ENCODE measurements around the gene STX19.
"Not testable (repeated sequence)": the region's sequence is repeated elsewhere in the genome, so short reads cannot be mapped to it uniquely, and the experiment has no call there.

STX19 gene

DNA sequence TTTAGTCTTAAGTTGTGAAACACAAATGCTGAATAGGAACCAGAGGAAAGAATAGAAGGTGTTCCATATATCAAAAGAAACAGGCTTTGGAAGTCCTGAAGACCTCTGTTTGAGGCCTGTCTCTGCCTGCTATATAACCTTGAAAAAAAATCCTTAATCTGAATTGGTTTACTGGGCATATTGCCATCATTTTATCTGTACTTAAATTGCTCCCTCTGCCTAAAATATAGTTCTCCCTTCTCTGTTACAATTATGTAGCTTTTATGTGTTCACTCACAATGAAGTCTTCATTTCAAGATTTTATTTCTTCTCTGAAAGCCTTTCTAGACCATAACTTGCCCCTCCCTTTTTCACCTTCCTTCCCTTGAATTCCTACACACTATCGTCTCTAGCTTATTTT, 27.2 kb downstream of the STX19 start:
- H3K36me3 Mint-ChIP-seq, result peaks cover 2% of the 10 kb centered on the region
- H3K27me3 Mint-ChIP-seq, result no peaks in the 10 kb centered on the region
- H3K27ac Mint-ChIP-seq, result no peak overlapping the region
- H3K4me3 Mint-ChIP-seq, result no peak overlapping the region
- H3K4me1 Mint-ChIP-seq, result peaks cover 5% of the 10 kb centered on the region
- H3K9me3 Mint-ChIP-seq, result no peaks in the 10 kb centered on the region

DNA sequence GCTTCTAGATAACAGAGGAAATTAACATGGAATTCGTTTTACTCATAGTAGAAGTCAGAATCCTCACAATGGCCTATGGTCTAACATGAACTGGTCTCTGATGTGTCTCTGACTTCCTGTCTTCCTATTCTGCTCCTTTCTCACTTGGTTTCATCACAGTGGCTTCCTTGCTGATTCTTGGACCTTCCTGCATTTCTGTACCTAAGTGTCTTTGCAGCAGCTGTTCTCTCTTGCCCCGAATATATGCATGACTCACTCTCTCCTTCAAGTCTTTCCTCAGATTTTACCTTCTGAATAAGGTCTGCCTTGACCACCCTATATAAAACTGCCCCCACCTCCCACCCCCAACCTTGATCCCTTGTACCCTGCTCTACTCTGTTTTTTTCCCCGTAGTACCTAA, 34.3 kb downstream of the STX19 start:
- Mint-ChIP-seq H3K36me3 (peaks cover 2% of the 10 kb centered on the region), H3K4me3 (no peak overlapping the region), H3K4me1 (no peaks in the 10 kb centered on the region), H3K9me3 (no peaks in the 10 kb centered on the region), H3K27me3 (no peaks in the 10 kb centered on the region), H3K27ac (no peak overlapping the region)

DNA sequence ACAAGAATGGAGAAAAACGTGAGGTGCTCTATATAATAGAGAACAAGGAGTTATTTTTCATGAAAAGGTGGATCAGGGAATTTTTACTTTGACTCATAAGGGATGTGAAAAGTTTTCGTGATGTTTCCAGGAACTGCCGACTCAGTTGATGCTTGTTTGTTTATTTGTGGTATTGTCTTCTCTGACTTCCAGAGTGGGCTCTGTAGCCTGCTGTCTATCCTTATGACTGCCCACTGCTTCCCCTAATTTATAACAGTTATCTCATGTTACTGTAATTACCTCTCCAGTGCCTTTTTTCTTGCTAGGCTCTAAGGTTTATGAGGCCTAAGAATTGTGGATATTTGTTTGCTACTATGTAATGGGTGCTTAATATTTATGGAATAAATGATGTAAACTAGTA, 36.2 kb downstream of the STX19 start:
- Mint-ChIP-seq H3K4me1 (no peaks in the 10 kb centered on the region), H3K36me3 (peaks cover 2% of the 10 kb centered on the region), H3K9me3 (no peaks in the 10 kb centered on the region), H3K27ac (no peak overlapping the region), H3K27me3 (no peaks in the 10 kb centered on the region), H3K4me3 (no peak overlapping the region)

DNA sequence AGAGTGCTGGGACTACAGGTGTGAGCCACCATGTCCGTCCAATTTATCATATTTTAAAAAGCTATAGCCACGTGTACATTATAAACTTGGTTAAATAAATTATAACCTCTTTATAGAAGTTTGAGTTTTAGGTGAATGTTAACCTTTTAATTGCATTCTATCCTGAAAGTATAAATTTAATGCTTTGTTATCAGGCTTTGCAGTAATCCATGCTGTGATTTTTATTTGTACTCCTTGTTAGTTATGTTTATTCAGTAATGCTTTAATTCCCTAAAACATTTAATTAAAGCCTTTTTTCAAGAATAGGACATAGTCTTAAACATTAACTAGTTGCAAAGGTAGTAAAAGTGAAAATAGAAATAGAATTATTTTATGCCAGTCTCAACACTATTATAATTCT, 36.8 kb downstream of the STX19 start:
- no peaks in the 10 kb centered on the region for H3K4me1 Mint-ChIP-seq
- no peak overlapping the region for H3K27ac Mint-ChIP-seq
- no peaks in the 10 kb centered on the region for H3K9me3 Mint-ChIP-seq
- H3K36me3 Mint-ChIP-seq, result peaks cover 2% of the 10 kb centered on the region
- no peaks in the 10 kb centered on the region for H3K27me3 Mint-ChIP-seq
- H3K4me3 Mint-ChIP-seq, result no peak overlapping the region

DNA sequence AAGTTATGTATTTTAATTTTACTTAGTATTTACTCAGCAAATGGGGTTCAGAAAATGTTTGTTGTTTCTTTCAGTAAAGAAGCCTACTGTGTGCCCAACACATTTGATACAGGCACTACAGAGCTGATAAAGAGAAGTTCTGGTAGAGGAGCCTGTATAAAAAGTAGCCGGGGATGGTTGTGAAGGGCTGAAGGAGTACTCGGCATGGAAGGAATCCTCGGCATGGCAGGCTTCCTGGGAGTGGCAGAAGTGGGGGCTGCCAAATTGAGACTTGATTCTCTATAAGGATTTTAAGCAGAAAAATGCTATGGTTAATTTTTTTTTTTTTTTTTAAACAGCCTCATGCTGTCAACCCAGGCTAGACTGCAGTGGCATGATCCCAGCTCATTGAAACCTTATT, 39.2 kb downstream of the STX19 start:
- Mint-ChIP-seq H3K27me3 (no peaks in the 10 kb centered on the region), H3K9me3 (no peaks in the 10 kb centered on the region), H3K4me1 (no peaks in the 10 kb centered on the region), H3K27ac (no peak overlapping the region), H3K36me3 (peaks cover 2% of the 10 kb centered on the region), H3K4me3 (no peak overlapping the region)

DNA sequence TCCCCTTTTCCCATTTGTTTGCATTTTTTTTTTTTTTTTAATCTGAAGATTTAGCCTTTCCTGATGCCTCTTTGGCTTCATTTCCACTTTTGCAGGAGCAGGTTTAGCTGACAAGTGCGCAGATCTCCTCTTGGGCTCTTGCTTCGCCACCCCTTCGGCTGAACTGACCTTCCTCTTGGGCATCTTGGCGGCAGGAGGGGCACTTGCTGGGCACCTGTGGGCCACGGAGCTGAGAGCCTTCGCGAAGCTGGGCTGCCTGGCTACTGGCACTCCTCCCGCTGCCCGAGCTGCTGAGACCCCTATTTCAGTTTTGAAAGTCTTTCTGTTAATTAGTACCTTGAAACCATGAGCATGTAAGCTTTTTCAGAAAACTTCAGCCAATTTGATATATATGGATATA, 39.6 kb downstream of the STX19 start:
- H3K27me3 Mint-ChIP-seq, result no peaks in the 10 kb centered on the region
- no peaks in the 10 kb centered on the region for H3K4me1 Mint-ChIP-seq
- no peak overlapping the region for H3K27ac Mint-ChIP-seq
- H3K36me3 Mint-ChIP-seq, result peaks cover 2% of the 10 kb centered on the region
- H3K4me3 Mint-ChIP-seq, result no peak overlapping the region
- no peaks in the 10 kb centered on the region for H3K9me3 Mint-ChIP-seq

DNA sequence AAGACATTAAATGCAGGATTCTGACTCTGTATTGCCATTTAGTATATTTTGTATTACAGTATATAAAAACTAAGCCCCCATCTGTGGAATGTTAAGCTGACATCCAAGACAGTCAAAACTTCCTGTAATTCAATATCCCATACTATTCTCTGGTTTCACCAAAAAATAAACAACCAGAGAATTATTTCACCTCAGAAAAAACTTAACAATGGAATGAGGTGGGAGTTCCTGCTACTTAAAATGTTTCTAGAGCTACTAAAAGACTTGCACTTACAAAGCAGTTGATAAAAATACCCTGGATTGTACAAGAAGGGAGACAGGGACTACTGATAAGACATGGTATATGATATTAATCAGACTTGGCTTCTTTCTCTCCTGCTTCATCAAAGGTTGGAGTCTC, 40.1 kb downstream of the STX19 start:
- Mint-ChIP-seq H3K27me3 (no peaks in the 10 kb centered on the region), H3K9me3 (no peaks in the 10 kb centered on the region), H3K4me3 (no peak overlapping the region), H3K4me1 (no peaks in the 10 kb centered on the region), H3K27ac (no peak overlapping the region), H3K36me3 (peaks cover 2% of the 10 kb centered on the region)

DNA sequence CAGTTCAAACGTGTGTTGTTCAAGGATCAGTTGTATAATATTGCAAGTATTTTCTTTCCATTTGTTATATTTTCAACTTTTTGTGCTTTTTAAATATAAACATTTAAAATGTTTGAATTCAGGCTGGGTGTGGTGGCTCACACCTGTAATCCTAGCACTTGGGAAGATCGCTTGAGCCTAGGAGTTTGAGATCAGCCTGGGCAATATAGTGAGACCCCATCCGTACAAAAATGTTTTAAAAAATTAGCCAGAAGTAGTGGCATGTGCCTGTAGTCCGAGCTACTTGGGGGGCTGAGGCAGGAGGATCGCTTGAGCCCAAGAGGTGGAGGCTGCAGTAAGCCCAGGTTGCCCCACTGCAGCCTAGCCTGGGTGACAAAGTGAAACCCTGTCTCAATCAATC, 43.8 kb downstream of the STX19 start:
- H3K36me3 Mint-ChIP-seq, result peaks cover 2% of the 10 kb centered on the region
- H3K9me3 Mint-ChIP-seq, result no peaks in the 10 kb centered on the region
- no peaks in the 10 kb centered on the region for H3K27me3 Mint-ChIP-seq
- peaks cover 19% of the 10 kb centered on the region for H3K4me1 Mint-ChIP-seq
- H3K4me3 Mint-ChIP-seq, result no peak overlapping the region
- H3K27ac Mint-ChIP-seq, result no peak overlapping the region

DNA sequence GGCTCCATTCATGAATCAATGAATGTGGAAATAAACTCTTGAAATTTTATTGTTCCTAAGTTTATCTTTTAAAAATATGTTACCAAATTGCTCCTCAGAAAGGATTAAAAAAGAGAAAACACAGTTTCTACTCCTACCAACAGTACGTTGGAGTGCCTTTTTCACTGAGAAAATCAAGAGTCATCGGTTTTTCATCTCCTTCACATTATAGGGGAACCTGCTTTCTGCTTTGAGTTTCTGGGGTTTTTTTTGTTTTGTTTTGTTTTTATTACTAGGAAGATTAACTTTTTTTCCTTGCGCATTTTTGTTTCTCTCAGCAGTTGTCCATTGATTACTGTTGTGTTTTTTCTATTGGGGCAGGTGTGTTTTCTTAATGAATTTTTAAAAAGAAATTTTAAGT, 45.0 kb downstream of the STX19 start:
- no peak overlapping the region for H3K4me3 Mint-ChIP-seq
- peaks cover 24% of the 10 kb centered on the region for H3K4me1 Mint-ChIP-seq
- H3K27ac Mint-ChIP-seq, result no peak overlapping the region

DNA sequence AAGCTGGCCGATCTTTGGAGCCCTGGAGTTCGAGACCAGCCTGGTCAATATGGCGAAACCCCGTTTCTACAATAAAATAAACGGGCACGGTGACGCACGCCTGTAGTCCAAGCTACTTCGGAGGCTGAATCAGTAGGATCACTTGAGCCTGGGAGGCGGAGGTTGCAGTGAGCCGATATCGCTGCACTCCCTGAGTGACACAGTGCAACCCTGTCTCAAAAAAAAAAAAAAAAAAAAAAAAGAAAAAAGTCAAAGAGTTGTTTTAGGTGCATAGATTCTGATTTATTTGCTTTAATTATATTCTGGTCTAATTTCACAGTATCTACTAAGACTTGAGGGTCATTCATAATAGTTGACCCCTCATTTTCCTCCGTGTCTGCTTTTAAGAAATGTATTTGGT, 46.7 kb downstream of the STX19 start:
- Mint-ChIP-seq H3K27ac (peak overlapping the region; percentile 14), H3K4me3 (peak overlapping the region; percentile 88), H3K9me3 (no peaks in the 10 kb centered on the region), H3K27me3 (no peaks in the 10 kb centered on the region), H3K4me1 (peaks cover 24% of the 10 kb centered on the region), H3K36me3 (no peaks in the 10 kb centered on the region)

More for the DNA sequence above, 45.0 kb downstream of the STX19 start:
- Mint-ChIP-seq H3K27me3 (no peaks in the 10 kb centered on the region), H3K36me3 (no peaks in the 10 kb centered on the region), H3K9me3 (no peaks in the 10 kb centered on the region)

DNA sequence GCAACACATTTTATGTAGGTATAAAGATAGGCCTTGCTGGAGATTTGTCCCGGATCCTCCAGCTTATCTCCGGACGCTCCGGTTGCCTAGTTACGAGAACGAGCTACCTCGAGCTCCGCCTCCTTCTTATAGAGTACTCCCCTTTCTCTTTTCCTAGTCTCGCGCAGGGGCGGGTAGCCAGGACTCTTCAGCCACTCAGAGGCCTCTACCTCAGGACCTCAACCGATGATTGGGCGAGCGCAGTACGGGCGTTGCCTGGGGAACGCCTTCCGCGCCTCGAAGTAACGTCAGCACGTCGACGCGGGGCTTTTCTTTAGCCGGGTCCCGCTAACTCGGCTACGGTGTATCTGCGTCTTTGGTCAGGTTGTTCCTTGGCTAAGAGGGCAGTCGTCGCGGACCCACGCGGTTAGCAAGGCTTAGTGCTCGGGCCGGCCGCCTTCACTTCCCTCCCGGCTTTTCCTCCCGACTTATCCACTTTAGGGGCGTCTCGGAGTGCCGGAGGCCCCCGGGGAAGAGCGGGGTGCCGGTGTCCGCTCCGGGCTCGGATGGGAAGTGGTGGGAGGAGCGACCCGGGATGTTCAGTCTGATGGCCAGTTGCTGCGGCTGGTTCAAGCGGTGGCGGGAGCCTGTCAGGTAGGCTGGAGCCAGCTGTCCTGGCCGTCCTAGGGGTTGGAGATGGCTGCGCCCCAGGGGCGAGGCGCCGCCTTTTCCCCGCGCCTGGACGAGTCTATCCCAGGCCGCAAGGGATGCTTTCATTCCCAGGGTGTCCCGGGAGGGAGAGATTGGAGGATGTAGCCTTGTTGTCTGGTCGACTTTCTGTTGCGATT, 48.3 kb downstream of the STX19 start, which contains the start of gene ARL13B:
Gene ARL13B, plus strand, starts transcription at position 306 of the 827 bp plus-strand sequence. Its CDS starts 269 bp downstream, at position 575.
- peak within 1 kb of the TSS; percentile 88 for H3K4me3 Mint-ChIP-seq
- peaks cover 28% of the 10 kb centered on the region for H3K4me1 Mint-ChIP-seq
- H3K27ac Mint-ChIP-seq, result peak within 1 kb of the TSS; percentile 48
- no peaks in the 10 kb centered on the region for H3K36me3 Mint-ChIP-seq
- H3K27me3 Mint-ChIP-seq, result peaks cover 3% of the 10 kb centered on the region
- H3K9me3 Mint-ChIP-seq, result no peaks in the 10 kb centered on the region

DNA sequence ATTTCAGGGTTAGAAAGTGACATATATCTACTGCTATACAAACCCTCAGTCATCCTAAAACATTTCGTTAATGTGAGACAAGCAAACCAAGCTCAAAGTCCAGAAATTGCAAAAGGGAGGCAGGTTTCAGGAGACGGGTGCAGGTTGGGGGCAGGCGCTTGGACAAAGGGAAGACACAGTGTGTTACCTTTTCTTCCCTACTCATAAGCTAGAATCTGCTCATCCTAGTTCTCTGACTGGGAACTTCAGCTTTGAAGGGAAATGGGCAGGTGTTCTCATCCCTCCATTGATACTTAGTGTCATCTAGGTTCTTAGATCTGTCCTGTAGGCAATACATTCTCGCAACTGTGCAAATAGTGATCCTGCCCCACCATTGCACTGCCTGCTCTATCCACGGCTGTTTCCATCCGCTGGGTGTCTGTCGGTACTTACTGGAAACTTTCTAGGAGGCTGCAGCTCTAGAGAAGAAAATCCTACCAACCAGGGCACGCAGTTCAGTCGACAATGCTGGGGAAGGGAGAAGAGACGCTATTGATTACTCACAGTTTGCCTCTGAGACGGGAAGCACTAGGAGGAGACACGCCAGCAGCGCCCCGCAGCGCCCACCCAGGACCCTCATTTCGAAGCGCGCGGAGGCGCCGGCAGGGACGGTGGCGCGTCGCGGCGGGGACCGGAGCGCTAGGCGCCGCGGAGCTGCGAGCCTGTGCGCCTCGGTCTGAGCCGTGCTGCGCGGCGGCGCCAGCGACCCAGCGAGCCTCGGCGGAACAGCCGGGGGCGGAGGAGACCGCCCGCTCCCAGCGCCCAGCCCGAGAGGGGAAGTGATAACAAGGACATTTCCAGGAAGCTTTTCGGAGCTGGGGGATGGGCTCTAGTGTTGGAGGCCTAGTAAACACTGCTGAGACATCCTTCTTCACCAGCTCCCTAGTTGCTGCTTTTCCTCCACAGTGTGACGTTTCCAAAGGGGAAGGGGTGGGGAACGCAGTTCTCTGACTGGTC, 55.0 kb downstream of the STX19 start, which contains the start of gene PROS1:
Gene PROS1, minus strand, starts transcription at position 766 of the 996 bp plus-strand sequence. Its CDS starts 147 bp downstream, at position 619.
- Mint-ChIP-seq H3K27ac (peak within 1 kb of the TSS; percentile 72), H3K4me3 (peak within 1 kb of the TSS; percentile 85), H3K27me3 (peaks cover 11% of the 10 kb centered on the region), H3K4me1 (peaks cover 12% of the 10 kb centered on the region), H3K36me3 (no peaks in the 10 kb centered on the region), H3K9me3 (no peaks in the 10 kb centered on the region)

DNA sequence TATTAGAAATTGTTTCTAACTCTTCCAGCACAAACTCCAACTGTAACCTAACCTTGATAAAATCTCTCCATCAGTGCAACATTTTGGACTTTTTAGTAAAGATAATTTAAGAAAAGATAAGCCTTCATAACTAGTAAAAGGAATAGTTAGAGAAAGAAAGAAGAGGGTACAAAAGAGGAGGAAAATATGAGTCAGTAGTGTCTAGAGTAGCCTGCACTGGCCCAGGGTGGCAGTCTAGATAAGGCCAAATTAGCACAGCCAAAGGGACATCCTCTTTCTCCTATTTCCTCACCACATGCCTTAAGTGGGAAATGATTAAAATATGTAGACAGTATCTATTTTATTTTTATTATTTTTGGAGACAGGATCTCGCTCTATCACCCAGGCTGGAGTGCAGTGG, 58.4 kb downstream of the STX19 start:
- Mint-ChIP-seq H3K27me3 (peaks cover 8% of the 10 kb centered on the region), H3K27ac (no peak overlapping the region)

DNA sequence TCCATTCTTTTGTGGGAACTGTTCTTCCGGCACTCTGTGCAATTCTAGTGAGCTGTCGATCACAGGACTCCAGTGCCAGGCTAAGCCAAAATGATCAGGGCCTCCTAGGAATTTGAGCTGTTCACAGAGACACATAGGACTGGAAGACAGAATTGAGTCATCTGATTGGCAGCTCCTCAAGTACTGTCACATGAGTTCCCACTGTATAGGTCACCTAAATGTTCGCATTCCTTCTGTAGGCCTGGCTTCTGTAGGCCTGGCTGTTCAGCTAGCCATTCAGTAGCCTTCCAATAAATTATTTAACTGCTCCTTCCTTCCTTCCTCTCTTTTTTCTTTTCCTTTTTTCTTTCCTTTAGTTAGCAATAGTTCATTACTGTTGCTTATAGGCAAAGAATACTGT, 59.0 kb downstream of the STX19 start:
- Mint-ChIP-seq H3K27me3 (peaks cover 8% of the 10 kb centered on the region), H3K36me3 (no peaks in the 10 kb centered on the region), H3K4me3 (no peak overlapping the region), H3K27ac (no peak overlapping the region), H3K9me3 (no peaks in the 10 kb centered on the region), H3K4me1 (peaks cover 7% of the 10 kb centered on the region)

More for the DNA sequence above, 58.4 kb downstream of the STX19 start:
- no peaks in the 10 kb centered on the region for H3K36me3 Mint-ChIP-seq
- H3K9me3 Mint-ChIP-seq, result no peaks in the 10 kb centered on the region
- no peak overlapping the region for H3K4me3 Mint-ChIP-seq
- peaks cover 7% of the 10 kb centered on the region for H3K4me1 Mint-ChIP-seq

DNA sequence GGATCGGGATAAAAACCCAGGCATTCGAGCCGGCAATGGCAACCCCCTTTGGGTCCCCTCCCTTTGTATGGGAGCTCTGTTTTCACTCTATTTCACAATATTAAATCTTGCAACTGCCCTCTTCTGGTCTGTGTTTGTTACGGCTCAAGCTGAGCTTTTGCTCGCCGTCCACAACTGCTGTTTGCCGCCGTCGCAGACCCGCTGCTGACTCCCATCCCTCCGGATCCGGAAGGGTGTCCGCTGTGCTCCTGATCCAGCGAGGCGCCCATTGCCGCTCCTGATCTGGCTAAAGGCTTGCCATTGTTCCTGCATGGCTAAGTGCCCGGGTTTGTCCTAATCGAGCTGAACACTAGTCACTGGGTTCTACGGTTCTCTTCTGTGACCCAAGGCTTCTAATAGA, 63.3 kb downstream of the STX19 start:
- not testable (repeated sequence) for H3K27me3 Mint-ChIP-seq, H3K4me1 Mint-ChIP-seq, H3K4me3 Mint-ChIP-seq, H3K9me3 Mint-ChIP-seq, H3K27ac Mint-ChIP-seq, H3K36me3 Mint-ChIP-seq
